Eye (tissue), 1 donor: ENCODE results near the gene SPATA16.
A peak's percentile ranks its signal among the peaks of the same experiment; 100 is the strongest.
"Not testable (repeated sequence)": the region's sequence is repeated elsewhere in the genome, so short reads cannot be mapped to it uniquely, and the experiment has no call there.

Source experiments
- DNase-seq: peaks from one replicate; pipeline ENCODE4 v3.0.0-alpha.2; 2015

The SPATA16 gene

GRCh38 chr3:173001622-173002021, 139.4 kb downstream of the SPATA16 start:
- DNase-seq: no peak

- DNase-seq: no peak
Measured at GRCh38 chr3:173000553-173000952, 140.5 kb downstream of the SPATA16 start.

GRCh38 chr3:172993412-172993811, 147.6 kb downstream of the SPATA16 start:
- no peak for DNase-seq

GRCh38 chr3:172991424-172991996, 149.5 kb downstream of the SPATA16 start:
- DNase-seq: no peak

- DNase-seq: no peak
Measured at GRCh38 chr3:172989373-172989772, 151.7 kb downstream of the SPATA16 start.

GRCh38 chr3:172987273-172987672, 153.8 kb downstream of the SPATA16 start:
- no peak for DNase-seq

- DNase-seq: no peak
Measured at GRCh38 chr3:172984914-172985313, 156.1 kb downstream of the SPATA16 start.

- peak; percentile 33 for DNase-seq
Measured at GRCh38 chr3:172982736-172983364, 158.2 kb downstream of the SPATA16 start.

GRCh38 chr3:172981407-172981983, 159.5 kb downstream of the SPATA16 start:
- DNase-seq: no peak

- DNase-seq: no peak
Measured at GRCh38 chr3:172980849-172981248, 160.2 kb downstream of the SPATA16 start.

- DNase-seq: no peak
Measured at GRCh38 chr3:172977696-172978095, 163.3 kb downstream of the SPATA16 start.

- DNase-seq: no peak
Measured at GRCh38 chr3:172974969-172975368, 166.1 kb downstream of the SPATA16 start.

GRCh38 chr3:172973799-172974198, 167.2 kb downstream of the SPATA16 start:
- DNase-seq: no peak

GRCh38 chr3:172972717-172973116, 168.3 kb downstream of the SPATA16 start:
- DNase-seq: no peak

GRCh38 chr3:172972067-172972466, 169.0 kb downstream of the SPATA16 start:
- DNase-seq: no peak

GRCh38 chr3:172968646-172969045, 172.4 kb downstream of the SPATA16 start:
- no peak for DNase-seq

- DNase-seq: no peak
Measured at GRCh38 chr3:172965256-172965655, 175.8 kb downstream of the SPATA16 start.

- not testable (repeated sequence) for DNase-seq
Measured at GRCh38 chr3:172960626-172961182, 180.3 kb downstream of the SPATA16 start.

GRCh38 chr3:172958565-172958964, 182.5 kb downstream of the SPATA16 start:
- no peak for DNase-seq

GRCh38 chr3:172953571-172953970, 187.5 kb downstream of the SPATA16 start:
- no peak for DNase-seq

- DNase-seq: no peak
Measured at GRCh38 chr3:172951511-172951910, 189.5 kb downstream of the SPATA16 start.

GRCh38 chr3:172946061-172946460, 195.0 kb downstream of the SPATA16 start:
- DNase-seq: no peak

- peak; percentile 3 for DNase-seq
Measured at GRCh38 chr3:172939651-172940293, 201.3 kb downstream of the SPATA16 start.

- no peak for DNase-seq
Measured at GRCh38 chr3:172938788-172939187, 202.2 kb downstream of the SPATA16 start.
